ENCODE data around the gene RND1.
"Not testable (repeated sequence)": the region's sequence is repeated elsewhere in the genome, so short reads cannot be mapped to it uniquely, and the experiment has no call there.

Gene RND1

DNA sequence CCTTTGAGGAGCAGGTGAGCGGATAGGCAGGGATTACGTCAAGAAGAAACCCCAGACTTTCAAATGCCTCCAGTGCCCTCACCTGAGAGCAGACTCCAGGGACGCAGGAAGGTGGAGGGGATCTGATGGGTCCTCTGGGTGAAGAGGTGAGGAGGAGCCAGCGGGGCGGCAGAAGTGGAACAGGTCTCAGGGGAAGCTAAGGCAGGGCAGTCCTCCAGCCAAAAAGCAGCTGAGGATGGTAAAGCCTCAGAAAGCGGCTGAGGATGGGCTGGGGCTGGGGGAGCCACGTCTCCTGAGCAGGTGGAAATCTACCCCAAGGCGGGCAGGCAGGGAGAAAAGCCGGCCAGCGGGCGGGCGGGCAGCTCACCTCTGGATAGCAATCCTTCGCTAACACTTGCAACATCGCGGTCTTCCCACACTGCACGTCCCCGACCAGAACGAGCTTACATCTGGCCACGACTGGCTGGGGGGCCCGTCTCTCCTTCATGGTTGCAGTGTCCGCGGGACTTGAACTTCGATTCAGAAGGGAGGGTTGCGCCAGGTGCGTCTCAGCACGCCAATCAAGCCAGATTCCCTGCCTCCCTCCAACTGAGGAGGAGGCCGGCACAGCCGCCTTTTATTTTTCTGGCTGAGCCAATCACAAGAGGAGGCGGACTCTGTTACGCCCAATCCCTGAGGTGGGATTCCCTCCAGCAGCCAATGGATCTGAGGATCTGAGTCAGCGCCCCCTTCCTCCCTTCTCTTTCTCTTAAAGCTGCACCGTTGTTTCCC is at the start of gene RND1:
Gene RND1 (minus strand): TSS at position 590 of the 771 bp plus-strand sequence. CDS start 103 bp downstream, at position 487.
- DNase-seq (ENCODE audit: low spot score) = peak; percentile 46

DNA sequence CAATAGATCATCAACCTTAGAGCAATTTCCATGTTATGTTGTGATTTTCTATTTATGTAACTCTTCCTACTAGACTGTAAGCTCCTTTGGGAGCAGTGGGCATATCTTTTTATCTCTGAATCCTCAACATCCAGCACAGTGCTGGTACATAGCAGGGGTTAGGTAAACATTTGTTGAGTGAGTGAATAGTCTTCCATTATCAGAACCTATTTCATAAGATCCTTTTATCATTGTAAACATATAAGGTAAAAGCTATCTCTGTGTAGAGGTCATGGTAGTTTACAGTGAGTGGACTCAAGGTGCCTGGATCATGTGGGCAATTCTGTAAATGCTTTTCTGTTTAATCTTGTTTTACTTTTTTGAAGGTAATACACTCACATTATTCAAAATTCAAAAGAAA is 44.5 kb upstream of the RND1 start:
- no peak for DNase-seq (ENCODE audit: low spot score)

DNA sequence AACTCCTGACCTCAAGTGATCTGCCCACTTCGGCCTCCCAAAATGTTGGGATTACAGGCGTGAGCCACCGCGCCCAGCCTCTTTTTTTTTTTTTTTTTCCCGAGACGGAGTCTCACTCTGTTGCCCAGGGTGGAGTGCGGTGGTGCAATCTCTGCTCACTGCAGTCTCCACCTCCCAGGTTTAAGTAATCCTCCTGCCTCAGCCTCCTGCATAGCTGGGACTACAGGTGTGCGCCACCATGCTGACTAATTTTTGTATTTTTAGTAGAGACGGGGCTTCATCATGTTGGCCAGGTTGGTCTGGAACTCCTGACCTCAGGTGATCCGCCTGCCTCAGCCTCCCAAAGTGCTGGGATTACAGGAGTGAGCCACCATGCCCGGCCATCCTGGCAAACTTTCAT is 44.0 kb upstream of the RND1 start:
- DNase-seq (ENCODE audit: low spot score) = not testable (repeated sequence)

- no peak for DNase-seq (ENCODE audit: low spot score)
These were observed 41.6 kb upstream of the RND1 start for GRCh38 chr12:48907245-48907644.

GRCh38 chr12:48903982-48904411 is 38.3 kb upstream of the RND1 start:
- DNase-seq (ENCODE audit: low spot score) = peak; percentile 50

- no peak for DNase-seq (ENCODE audit: low spot score)
These were observed 37.8 kb upstream of the RND1 start for GRCh38 chr12:48903363-48903981.

DNA sequence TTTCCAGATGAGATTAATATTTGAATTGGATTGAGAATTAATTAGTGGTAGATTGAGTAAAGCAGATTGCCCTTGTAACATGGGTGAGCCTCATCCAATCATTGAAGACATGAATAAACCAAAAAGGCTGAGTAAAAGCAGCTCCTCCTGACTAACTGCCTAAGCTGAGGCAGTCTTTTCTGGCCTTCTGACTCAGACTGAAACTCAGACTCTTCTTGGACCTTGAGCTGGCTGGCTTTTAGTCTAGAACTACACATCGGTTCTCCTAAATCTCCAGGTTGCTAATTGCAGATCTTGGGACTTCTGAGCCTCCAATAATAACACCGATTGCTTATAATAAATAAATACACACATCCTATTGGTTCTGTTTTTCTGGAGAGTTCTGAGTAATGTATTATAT is 35.6 kb upstream of the RND1 start:
- no peak for DNase-seq (ENCODE audit: low spot score)

DNA sequence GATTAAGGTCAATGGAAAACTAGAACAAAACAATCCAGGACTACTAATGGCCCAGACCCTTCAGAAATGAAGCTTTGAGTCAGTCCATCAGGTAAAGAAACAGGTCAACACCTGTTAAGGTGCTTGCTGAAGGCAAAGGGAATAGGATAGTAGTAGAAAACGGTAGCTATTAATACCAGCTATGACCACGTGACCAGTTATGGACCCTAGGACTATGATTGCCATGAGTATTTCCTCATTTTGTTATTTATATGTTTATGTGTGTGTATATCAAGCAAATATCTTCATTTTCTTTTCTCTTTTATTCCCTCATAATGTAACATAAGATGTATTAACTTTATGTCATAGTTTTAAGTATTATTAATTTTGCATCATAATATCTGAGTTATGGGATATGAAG is 34.0 kb upstream of the RND1 start:
- DNase-seq (ENCODE audit: low spot score) = no peak

DNA sequence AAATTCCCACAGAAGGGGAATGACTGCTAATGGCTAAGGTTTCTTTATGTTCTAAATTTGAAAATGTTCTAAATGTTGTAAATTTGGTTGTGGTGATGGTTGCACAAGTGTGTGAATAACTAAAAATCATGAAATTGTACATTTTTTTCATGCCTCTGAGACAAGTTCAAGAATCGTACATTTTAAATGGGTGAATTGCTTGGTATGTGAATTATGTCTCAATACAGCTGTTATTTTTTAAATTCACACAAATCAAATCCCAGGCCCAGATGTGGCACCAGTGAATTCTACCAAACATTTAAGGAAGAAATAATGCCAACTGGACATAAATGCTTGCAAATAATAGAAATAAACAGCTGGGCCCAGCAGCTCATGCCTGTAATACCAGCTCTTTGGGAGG is 28.6 kb upstream of the RND1 start:
- no peak for DNase-seq (ENCODE audit: low spot score)

GRCh38 chr12:48890657-48891418 is 25.2 kb upstream of the RND1 start:
- DNase-seq (ENCODE audit: low spot score) = peak; percentile 46

GRCh38 chr12:48889679-48890078 is 24.0 kb upstream of the RND1 start:
- DNase-seq (ENCODE audit: low spot score) = no peak

DNA sequence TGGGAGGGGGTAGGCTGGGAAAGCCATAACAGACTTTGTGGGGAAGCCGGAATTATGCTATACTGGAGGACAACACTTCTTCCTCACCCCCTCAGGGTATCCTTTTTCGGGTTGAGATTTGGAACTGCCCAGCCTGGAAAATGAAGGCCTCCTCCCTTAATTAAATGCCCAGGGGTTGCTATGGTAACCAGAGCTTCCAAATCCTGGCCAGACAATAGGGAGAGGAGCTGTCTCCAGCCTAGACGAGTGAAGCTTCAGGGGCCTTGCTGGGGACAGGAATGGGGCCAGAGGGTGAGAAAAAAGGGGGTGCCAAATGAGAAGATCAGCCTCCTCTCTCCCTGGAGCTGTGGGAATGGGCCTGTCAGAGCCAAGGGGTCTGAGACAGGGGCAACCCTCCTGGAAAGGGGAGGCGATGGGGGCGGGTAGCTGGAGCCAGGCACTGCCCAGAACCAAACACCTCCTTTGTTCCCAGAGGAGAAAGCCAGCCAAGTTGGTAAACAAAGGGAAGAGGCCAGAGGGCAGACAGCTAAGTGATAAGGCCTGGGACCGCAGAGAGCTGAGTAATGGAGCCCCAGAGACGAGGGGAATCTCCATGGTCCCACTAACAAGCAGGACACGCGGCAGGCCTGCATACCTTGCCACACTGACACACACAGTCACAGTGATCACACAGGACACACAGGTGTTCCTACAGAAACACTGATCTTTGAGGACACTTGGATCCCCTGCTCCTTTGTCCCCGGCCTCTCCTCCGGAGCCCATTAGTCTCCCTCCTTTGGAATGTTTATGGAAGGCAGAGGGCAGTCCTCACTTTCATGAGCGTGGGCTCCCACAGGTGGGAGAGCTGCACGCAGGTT is 17.9 kb upstream of the RND1 start:
- no peak for DNase-seq (ENCODE audit: low spot score)

GRCh38 chr12:48882972-48883304 is 17.3 kb upstream of the RND1 start:
- DNase-seq (ENCODE audit: low spot score) = no peak

- no peak for DNase-seq (ENCODE audit: low spot score)
These were observed 16.6 kb upstream of the RND1 start for GRCh38 chr12:48882315-48882687.

DNA sequence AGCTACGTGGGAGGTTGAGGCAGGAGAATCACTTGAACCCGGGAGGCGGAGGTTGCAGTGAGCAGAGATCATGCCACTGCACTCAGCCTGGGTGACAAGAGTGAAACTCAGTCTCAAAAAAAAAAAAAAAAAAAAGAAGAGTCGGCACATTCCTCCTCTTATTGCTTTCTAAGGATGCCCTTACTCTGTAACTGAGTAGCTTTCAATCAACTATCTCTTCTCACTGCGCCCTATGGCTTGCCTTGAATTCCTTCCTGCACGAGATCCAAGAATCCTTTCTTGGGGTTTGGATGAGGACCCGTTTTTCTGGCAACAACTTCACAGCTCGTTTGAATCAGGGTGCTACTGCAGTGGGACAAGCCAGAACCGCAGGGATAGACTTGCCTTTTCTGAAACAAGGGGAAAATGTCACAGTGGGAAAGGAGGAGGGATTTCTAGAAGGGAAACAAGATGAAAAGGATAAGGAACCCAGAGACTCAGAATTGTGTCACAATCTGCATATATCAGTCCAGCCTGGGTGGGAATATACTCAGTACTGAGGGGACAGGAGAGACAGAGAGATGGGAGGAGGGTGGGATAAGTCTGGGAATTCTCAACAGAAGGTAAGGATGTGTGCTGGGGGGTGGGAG is 16.1 kb upstream of the RND1 start:
- no peak for DNase-seq (ENCODE audit: low spot score)

DNA sequence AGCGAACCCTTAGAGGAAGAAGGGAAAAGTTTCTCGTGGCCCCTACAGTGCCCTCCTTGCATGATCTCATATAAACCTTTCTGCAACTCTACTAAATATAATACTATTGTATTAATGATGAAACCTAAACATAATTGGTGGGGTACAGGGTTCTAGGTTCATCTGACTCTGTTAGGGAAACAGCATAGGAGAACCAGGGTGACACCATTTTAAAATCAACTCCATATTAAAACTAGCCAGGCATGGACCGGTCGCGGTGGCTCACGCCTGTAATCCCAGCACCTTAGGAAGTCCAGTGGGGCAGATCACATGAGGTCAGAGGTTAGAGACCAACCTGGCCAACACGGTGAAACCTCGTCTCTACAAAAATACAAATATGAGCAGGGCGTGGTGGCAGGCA is 15.0 kb upstream of the RND1 start:
- no peak for DNase-seq (ENCODE audit: low spot score)

DNA sequence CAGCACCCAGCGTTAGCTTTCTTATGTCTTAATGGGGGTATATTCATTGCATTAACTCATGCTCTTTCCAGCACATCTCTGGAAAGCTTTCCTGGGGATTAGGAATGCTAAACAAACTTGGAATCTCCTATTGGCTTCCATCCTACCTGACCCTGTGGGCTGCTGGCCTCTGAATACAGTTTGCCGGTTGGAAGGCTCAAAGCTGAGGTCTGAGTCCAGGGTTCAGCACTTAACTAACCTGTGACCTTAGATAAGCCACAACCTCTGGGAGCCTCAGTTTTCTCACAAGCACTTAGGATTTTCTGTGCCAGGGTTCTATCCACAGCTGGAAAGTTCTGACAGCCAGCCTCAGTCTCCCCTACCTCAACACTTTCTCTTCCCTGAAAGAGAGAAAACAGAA is 12.9 kb upstream of the RND1 start:
- no peak for DNase-seq (ENCODE audit: low spot score)

GRCh38 chr12:48875944-48876515 is 10.4 kb upstream of the RND1 start:
- DNase-seq (ENCODE audit: low spot score) = no peak

DNA sequence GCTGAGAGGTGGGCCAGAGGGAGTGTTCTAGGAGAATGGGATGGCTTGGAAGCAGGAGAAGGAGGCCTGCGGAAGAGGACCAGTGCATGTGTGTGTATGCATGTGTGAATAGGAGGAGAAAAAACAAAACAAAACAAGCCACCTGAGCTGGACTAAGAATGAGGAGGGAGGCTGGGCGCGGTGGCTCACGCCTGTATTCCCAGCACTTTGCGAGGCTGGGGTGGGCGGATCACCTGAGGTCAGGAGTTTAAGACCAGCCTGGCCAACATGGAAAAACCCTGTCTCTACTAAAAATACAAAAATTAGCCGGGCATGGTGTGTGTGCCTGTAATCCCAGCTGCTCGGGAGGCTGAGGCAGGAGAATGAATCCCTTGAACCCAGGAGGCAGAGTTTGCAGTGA is 7.9 kb upstream of the RND1 start:
- DNase-seq (ENCODE audit: low spot score) = not testable (repeated sequence)

DNA sequence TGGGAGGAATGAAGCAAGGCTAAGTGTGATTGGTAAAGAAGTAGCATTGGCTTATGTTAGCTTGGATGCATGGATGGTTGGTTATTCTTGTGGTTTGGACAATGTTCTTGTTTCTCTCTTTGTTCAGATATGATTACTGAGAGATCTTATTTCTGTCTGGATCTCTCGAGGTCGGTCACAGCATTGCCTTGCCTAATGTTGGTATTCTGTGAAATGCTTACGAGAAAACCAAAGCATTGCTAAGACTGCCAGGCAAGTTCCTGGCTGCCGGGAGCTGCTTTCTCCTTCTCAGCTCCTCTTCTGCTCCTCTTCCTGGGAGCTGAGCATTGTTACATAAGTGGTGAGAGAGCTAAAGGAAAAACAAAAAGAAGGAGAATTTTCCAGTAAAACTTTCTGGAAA is 7.4 kb upstream of the RND1 start:
- no peak for DNase-seq (ENCODE audit: low spot score)

GRCh38 chr12:48869191-48869590 is 3.5 kb upstream of the RND1 start:
- no peak for DNase-seq (ENCODE audit: low spot score)

Measured in hematopoietic multipotent progenitor cell treated with erythropoietin and hydrocortisone succinate and interleukin-3 and kit ligand, for 17 days (in vitro differentiated cells).